ENCODE results near the gene MROH2A. TPM values are rescaled to one million over a fixed set of nuclear protein-coding genes. Genes with fewer than 3 reads are reported as not detected.

MROH2A gene
- total RNA-seq, 1 experiment from 2014 or later = 1.4 TPM

GRCh38 chr2:233822781-233823730, 44.9 kb downstream of the MROH2A start:
- no peak for DNase-seq
- Histone ChIP-seq H4K20me1 (ENCODE audit: insufficient read depth) (no peaks in the 10 kb centered on the region), H3K4me2 (no peak overlapping the region), H3K27ac (no peak overlapping the region), H3K4me1 (replicated peaks; ENCODE audit: insufficient read depth) (no peaks in the 10 kb centered on the region), H3K27me3 (ENCODE audit: insufficient read depth, low read depth) (no peaks in the 10 kb centered on the region), H3K36me3 (ENCODE audit: low read depth) (no peaks in the 10 kb centered on the region), H3K4me3 (no peak overlapping the region), H3K9me3 (ENCODE audit: insufficient read depth, low read depth) (no peaks in the 10 kb centered on the region), H3K79me2 (ENCODE audit: low read depth) (no peaks in the 10 kb centered on the region), H3F3A (ENCODE audit: insufficient read depth, low read depth) (no peaks in the 10 kb centered on the region), H2AFZ (no peak overlapping the region), H3K9me2 (ENCODE audit: insufficient read depth) (no peaks in the 10 kb centered on the region)
- BruUV-seq (replicated peaks) = no TSS peak
- no peak for TF ChIP-seq EZH2 (IDR thresholded peaks at IDR 0.05; ENCODE audit: low read depth)
- no peak for TF ChIP-seq CTCF (conservative IDR thresholded peaks at IDR 0.05)
- ChIA-PET POLR2A (ENCODE audit: unreplicated experiment) (no interaction called here), CTCF (interaction anchor here (1.0 kb wide), 1 partner anchor 9 kb away, joined by 3 read pairs; no protein-coding TSS in a partner anchor)
- intact Hi-C loops (cut with micrococcal nuclease; ENCODE audit: unreplicated experiment) = no loop called here

GRCh38 chr2:233823731-233824121, 45.6 kb downstream of the MROH2A start:
- no peaks in the 10 kb centered on the region for H3K4me1 ChIP-seq (replicated peaks; ENCODE audit: insufficient read depth)
- H3K36me3 ChIP-seq (ENCODE audit: low read depth) = no peaks in the 10 kb centered on the region
- no TSS peak for BruUV-seq (replicated peaks)
- no peaks in the 10 kb centered on the region for H4K20me1 ChIP-seq (ENCODE audit: insufficient read depth)
- H3K79me2 ChIP-seq (ENCODE audit: low read depth) = no peaks in the 10 kb centered on the region
- H3K9me2 ChIP-seq (ENCODE audit: insufficient read depth) = no peaks in the 10 kb centered on the region
- no peak for TF ChIP-seq CTCF (conservative IDR thresholded peaks at IDR 0.05)
- no peak for TF ChIP-seq EZH2 (IDR thresholded peaks at IDR 0.05; ENCODE audit: low read depth)
- intact Hi-C loops (cut with micrococcal nuclease; ENCODE audit: unreplicated experiment) = no loop called here
- H3K27me3 ChIP-seq (ENCODE audit: insufficient read depth, low read depth) = no peaks in the 10 kb centered on the region
- no peak overlapping the region for H3K4me2 ChIP-seq
- no peaks in the 10 kb centered on the region for H3K9me3 ChIP-seq (ENCODE audit: insufficient read depth, low read depth)
- no peak overlapping the region for H3K4me3 ChIP-seq
- no peak overlapping the region for H3K27ac ChIP-seq
- no peaks in the 10 kb centered on the region for H3F3A ChIP-seq (ENCODE audit: insufficient read depth, low read depth)
- ChIA-PET CTCF (no interaction called here), POLR2A (ENCODE audit: unreplicated experiment) (no interaction called here)
- DNase-seq = no peak
- no peak overlapping the region for H2AFZ ChIP-seq

- Histone ChIP-seq H4K20me1 (ENCODE audit: insufficient read depth) (no peaks in the 10 kb centered on the region), H3F3A (ENCODE audit: insufficient read depth, low read depth) (no peaks in the 10 kb centered on the region), H3K9me3 (ENCODE audit: insufficient read depth, low read depth) (no peaks in the 10 kb centered on the region), H3K27me3 (ENCODE audit: insufficient read depth, low read depth) (no peaks in the 10 kb centered on the region), H3K36me3 (ENCODE audit: low read depth) (no peaks in the 10 kb centered on the region), H3K4me1 (replicated peaks; ENCODE audit: insufficient read depth) (no peaks in the 10 kb centered on the region), H3K9me2 (ENCODE audit: insufficient read depth) (no peaks in the 10 kb centered on the region), H2AFZ (no peak overlapping the region), H3K4me2 (no peak overlapping the region), H3K27ac (no peak overlapping the region), H3K4me3 (no peak overlapping the region), H3K79me2 (ENCODE audit: low read depth) (no peaks in the 10 kb centered on the region)
- TF ChIP-seq CTCF (conservative IDR thresholded peaks at IDR 0.05) = no peak
- POLR2A ChIA-PET (ENCODE audit: unreplicated experiment) = no interaction called here
- CTCF ChIA-PET = no interaction called here
- DNase-seq = no peak
- BruUV-seq (replicated peaks) = no TSS peak
- intact Hi-C loops (cut with micrococcal nuclease; ENCODE audit: unreplicated experiment) = no loop called here
These were observed 46.2 kb downstream of the MROH2A start for GRCh38 chr2:233824373-233824772.

Data from PC-9 (cell line).